GM18909 (cell line): Measurements from ENCODE around the gene NOS1AP.

ENCODE experiments used
- ATAC-seq: cut with Tn5 transposase; IDR thresholded peaks from one replicate; pipeline ENCODE4 v1.9.1; 2021; ENCODE audit warnings: mild to moderate bottlenecking; ENCODE audit not compliant: unreplicated experiment, poor library complexity

NOS1AP gene

GRCh38 chr1:162087111-162087510, 17.6 kb downstream of the NOS1AP start:
- ATAC-seq, result no peak

- no peak for ATAC-seq
Measured at GRCh38 chr1:162087574-162087973, 18.1 kb downstream of the NOS1AP start.

- no peak for ATAC-seq
Measured at GRCh38 chr1:162088281-162088969, 18.9 kb downstream of the NOS1AP start.

GRCh38 chr1:162089748-162090147, 20.3 kb downstream of the NOS1AP start:
- ATAC-seq, result no peak

GRCh38 chr1:162090378-162090777, 20.9 kb downstream of the NOS1AP start:
- ATAC-seq, result no peak

- no peak for ATAC-seq
Measured at GRCh38 chr1:162091681-162092524, 22.4 kb downstream of the NOS1AP start.

GRCh38 chr1:162093095-162093494, 23.6 kb downstream of the NOS1AP start:
- ATAC-seq, result no peak

GRCh38 chr1:162094271-162094670, 24.8 kb downstream of the NOS1AP start:
- no peak for ATAC-seq

- ATAC-seq, result no peak
Measured at GRCh38 chr1:162094723-162095122, 25.2 kb downstream of the NOS1AP start.

- no peak for ATAC-seq
Measured at GRCh38 chr1:162107911-162108310, 38.4 kb downstream of the NOS1AP start.

GRCh38 chr1:162108426-162108825, 38.9 kb downstream of the NOS1AP start:
- no peak for ATAC-seq

GRCh38 chr1:162110910-162111309, 41.4 kb downstream of the NOS1AP start:
- no peak for ATAC-seq

GRCh38 chr1:162111572-162111971, 42.1 kb downstream of the NOS1AP start:
- ATAC-seq, result no peak

- no peak for ATAC-seq
Measured at GRCh38 chr1:162113419-162113818, 43.9 kb downstream of the NOS1AP start.

- no peak for ATAC-seq
Measured at GRCh38 chr1:162117039-162117774, 47.7 kb downstream of the NOS1AP start.

- no peak for ATAC-seq
Measured at GRCh38 chr1:162118063-162118462, 48.6 kb downstream of the NOS1AP start.

GRCh38 chr1:162128693-162129356, 59.3 kb downstream of the NOS1AP start:
- ATAC-seq, result no peak

- no peak for ATAC-seq
Measured at GRCh38 chr1:162130308-162130707, 60.8 kb downstream of the NOS1AP start.

GRCh38 chr1:162131400-162132321, 62.2 kb downstream of the NOS1AP start:
- ATAC-seq, result no peak
